PC-9 (cell line): Measurements from ENCODE around the gene NSD2. TPM values are rescaled to one million over a fixed set of nuclear protein-coding genes. Genes with fewer than 3 reads are reported as not detected.

Experiments used
- BruUV-seq: library from RNA; stranded (reverse); fragments of 400-500 nt; replicated peaks from 2 replicates; lab custom pipeline; 2021; lab: Mats Ljungman, UMichigan
- CTCF ChIA-PET: fragments of 300-600 bp; sonication (Branson Sonifier 250); formaldehyde crosslinking; loops from one replicate; lab custom pipeline; 2022; ENCODE audit warnings: antibody characterized with exemption; lab: Charles Lee
- POLR2A ChIA-PET: fragments of 300-600 bp; sonication (Branson Sonifier 250); formaldehyde crosslinking; loops from one replicate; lab custom pipeline; 2022; ENCODE audit warnings: antibody characterized with exemption; ENCODE audit not compliant: unreplicated experiment; lab: Charles Lee
- DNase-seq, 2 experiments: peaks; one replicate each; pipeline versions ENCODE4 v3.0.0 to v3.0.0-alpha.2; 2015 to 2022; ENCODE audit warnings: mixed read lengths in 1 of 2
- H2AFZ ChIP-seq: fragments of 200-600 bp; sonication (generic); 2 replicates; pipeline ENCODE4 v1.8.1; 2017; ENCODE audit warnings: antibody characterized with exemption
- H3F3A ChIP-seq: fragments of 200-600 bp; sonication (generic); 2 replicates; pipeline ENCODE4 v1.8.1; 2017; ENCODE audit warnings: antibody characterized with exemption, mild to moderate bottlenecking, low read depth; ENCODE audit not compliant: insufficient read depth
- H3K27ac ChIP-seq: fragments of 200-600 bp; sonication (generic); 2 replicates; pipeline ENCODE4 v1.6.1; 2016; ENCODE audit warnings: mixed run types
- H3K27me3 ChIP-seq: fragments of 200-600 bp; sonication (generic); 2 replicates; pipeline ENCODE4 v1.6.1; 2016; ENCODE audit warnings: low read depth, mixed run types; ENCODE audit not compliant: insufficient read depth
- H3K36me3 ChIP-seq: fragments of 200-600 bp; sonication (generic); 2 replicates; pipeline ENCODE4 v1.6.1; 2016; ENCODE audit warnings: low read depth, mixed run types
- H3K4me1 ChIP-seq: fragments of 200-600 bp; sonication (generic); replicated peaks from 2 replicates; pipeline ENCODE4 v1.6.1; 2016; ENCODE audit warnings: mixed run types; ENCODE audit not compliant: insufficient read depth
- H3K4me2 ChIP-seq: fragments of 200-600 bp; sonication (generic); 2 replicates; pipeline ENCODE4 v1.6.1; 2017; ENCODE audit warnings: mixed run types
- H3K4me3 ChIP-seq: fragments of 200-600 bp; sonication (generic); 2 replicates; pipeline ENCODE4 v1.6.1; 2016; ENCODE audit warnings: mixed run types
- H3K79me2 ChIP-seq: fragments of 200-600 bp; sonication (generic); 2 replicates; pipeline ENCODE4 v1.6.1; 2017; ENCODE audit warnings: low read depth, mixed run types
- H3K9me2 ChIP-seq: fragments of 200-600 bp; sonication (generic); 2 replicates; pipeline ENCODE4 v1.8.1; 2017; ENCODE audit warnings: mild to moderate bottlenecking; ENCODE audit not compliant: insufficient read depth
- H3K9me3 ChIP-seq: fragments of 200-600 bp; sonication (generic); 2 replicates; pipeline ENCODE4 v1.8.1; 2016; ENCODE audit warnings: low read depth; ENCODE audit not compliant: insufficient read depth
- H4K20me1 ChIP-seq: fragments of 200-600 bp; sonication (generic); 2 replicates; pipeline ENCODE4 v1.8.1; 2017; ENCODE audit not compliant: insufficient read depth
- EZH2 ChIP-seq: fragments of 200-600 bp; sonication (generic); IDR thresholded peaks from 2 replicates; pipeline ENCODE4 v1.8.0; 2017; ENCODE audit warnings: antibody characterized with exemption, low read depth
- intact Hi-C: fragments of 100-400 bp; cut with micrococcal nuclease; formaldehyde crosslinking; loops from one replicate; pipeline ENCODE4 v1.10.0; 2022; ENCODE audit not compliant: unreplicated experiment
- total RNA-seq: library from RNA; stranded (reverse); gene quantifications from 2 replicates; pipeline ENCODE4 v1.2.3, GENCODE V29; 2021
- TF ChIP-seq, protein P1 (sequence below): fragments of 200-600 bp; sonication (generic); conservative IDR thresholded peaks from 2 replicates; pipeline ENCODE4 v1.6.1; 2017; ENCODE audit warnings: mixed run types, antibody characterized with exemption, mild to moderate bottlenecking, moderate library complexity

The NSD2 gene
- total RNA-seq, 1 experiment from 2014 or later = 176 TPM

DNA sequence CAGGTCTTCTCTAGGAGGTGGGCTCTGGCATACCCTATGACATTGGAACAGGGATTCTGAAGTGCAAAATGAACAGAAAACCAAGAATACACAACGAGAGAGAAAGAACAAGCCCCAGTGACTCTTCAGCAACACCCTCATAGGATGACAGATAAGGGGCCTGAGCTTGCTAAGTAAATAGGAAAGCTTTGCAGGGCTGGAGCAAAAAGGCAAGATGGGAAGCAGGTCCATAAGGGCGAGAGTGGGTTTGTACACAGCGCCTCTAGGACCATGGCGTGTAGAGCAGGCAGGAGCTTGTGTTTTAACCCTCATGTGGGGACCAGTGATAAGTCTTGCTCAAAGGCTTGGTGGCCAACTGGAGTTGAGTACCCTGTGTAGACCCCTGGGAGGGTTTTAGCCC lies 91.8 kb downstream of the NSD2 start:
- DNase-seq = no peak
- H3K79me2 ChIP-seq = no peaks in the 10 kb centered on the region
- 0 out of 2 replicates have a peak, but pooled peaks cover 5% of the 10 kb centered on the region for H3F3A ChIP-seq
- TF ChIP-seq, protein P1, sequence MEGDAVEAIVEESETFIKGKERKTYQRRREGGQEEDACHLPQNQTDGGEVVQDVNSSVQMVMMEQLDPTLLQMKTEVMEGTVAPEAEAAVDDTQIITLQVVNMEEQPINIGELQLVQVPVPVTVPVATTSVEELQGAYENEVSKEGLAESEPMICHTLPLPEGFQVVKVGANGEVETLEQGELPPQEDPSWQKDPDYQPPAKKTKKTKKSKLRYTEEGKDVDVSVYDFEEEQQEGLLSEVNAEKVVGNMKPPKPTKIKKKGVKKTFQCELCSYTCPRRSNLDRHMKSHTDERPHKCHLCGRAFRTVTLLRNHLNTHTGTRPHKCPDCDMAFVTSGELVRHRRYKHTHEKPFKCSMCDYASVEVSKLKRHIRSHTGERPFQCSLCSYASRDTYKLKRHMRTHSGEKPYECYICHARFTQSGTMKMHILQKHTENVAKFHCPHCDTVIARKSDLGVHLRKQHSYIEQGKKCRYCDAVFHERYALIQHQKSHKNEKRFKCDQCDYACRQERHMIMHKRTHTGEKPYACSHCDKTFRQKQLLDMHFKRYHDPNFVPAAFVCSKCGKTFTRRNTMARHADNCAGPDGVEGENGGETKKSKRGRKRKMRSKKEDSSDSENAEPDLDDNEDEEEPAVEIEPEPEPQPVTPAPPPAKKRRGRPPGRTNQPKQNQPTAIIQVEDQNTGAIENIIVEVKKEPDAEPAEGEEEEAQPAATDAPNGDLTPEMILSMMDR = no peak
- TF ChIP-seq EZH2 = no peak
- H3K4me2 ChIP-seq = no peak overlapping the region
- no peaks in the 10 kb centered on the region for H3K9me3 ChIP-seq
- H2AFZ ChIP-seq = no peak overlapping the region
- no peaks in the 10 kb centered on the region for H4K20me1 ChIP-seq
- no peaks in the 10 kb centered on the region for H3K4me1 ChIP-seq
- ChIA-PET POLR2A (no interaction called here), CTCF (no interaction called here)
- BruUV-seq = no TSS peak
- no peak overlapping the region for H3K27ac ChIP-seq
- no peaks in the 10 kb centered on the region for H3K9me2 ChIP-seq
- H3K27me3 ChIP-seq = no peaks in the 10 kb centered on the region
- no peak overlapping the region for H3K4me3 ChIP-seq
- H3K36me3 ChIP-seq = peaks cover 12% of the 10 kb centered on the region
- intact Hi-C loops = no loop called here

DNA sequence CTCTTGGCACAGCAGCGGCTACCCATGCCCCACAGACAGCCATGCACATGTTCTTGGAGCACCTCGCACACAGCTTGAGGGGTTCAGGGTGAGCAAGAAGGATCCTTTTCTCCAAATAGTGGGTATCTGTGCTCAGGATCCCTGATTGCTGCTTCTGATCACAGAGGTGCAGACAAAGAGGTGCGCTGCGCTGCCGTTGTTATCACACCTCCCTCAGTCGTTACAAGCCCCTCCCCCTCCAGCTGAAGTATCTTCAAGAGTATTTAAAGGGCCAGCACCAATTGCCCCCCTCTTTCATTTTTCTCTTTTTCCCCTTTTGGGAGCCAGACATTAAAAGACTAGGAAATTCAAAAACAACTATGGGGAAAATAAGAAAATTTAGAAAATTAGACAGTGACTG lies 93.2 kb downstream of the NSD2 start:
- no peak overlapping the region for H3K4me2 ChIP-seq
- DNase-seq = no peak
- no peaks in the 10 kb centered on the region for H3K9me2 ChIP-seq
- H3F3A ChIP-seq = 0 out of 2 replicates have a peak, but pooled peaks cover 5% of the 10 kb centered on the region
- H4K20me1 ChIP-seq = no peaks in the 10 kb centered on the region
- no peak overlapping the region for H2AFZ ChIP-seq
- H3K4me1 ChIP-seq = no peaks in the 10 kb centered on the region
- H3K36me3 ChIP-seq = peaks cover 20% of the 10 kb centered on the region
- no peak overlapping the region for H3K4me3 ChIP-seq
- CTCF ChIA-PET = no interaction called here
- TF ChIP-seq EZH2 = no peak
- TF ChIP-seq, protein P1 = no peak
- intact Hi-C loops = no loop called here
- H3K79me2 ChIP-seq = no peaks in the 10 kb centered on the region
- POLR2A ChIA-PET = no interaction called here
- BruUV-seq = no TSS peak
- no peak overlapping the region for H3K27ac ChIP-seq
- no peaks in the 10 kb centered on the region for H3K27me3 ChIP-seq
- H3K9me3 ChIP-seq = no peaks in the 10 kb centered on the region

DNA sequence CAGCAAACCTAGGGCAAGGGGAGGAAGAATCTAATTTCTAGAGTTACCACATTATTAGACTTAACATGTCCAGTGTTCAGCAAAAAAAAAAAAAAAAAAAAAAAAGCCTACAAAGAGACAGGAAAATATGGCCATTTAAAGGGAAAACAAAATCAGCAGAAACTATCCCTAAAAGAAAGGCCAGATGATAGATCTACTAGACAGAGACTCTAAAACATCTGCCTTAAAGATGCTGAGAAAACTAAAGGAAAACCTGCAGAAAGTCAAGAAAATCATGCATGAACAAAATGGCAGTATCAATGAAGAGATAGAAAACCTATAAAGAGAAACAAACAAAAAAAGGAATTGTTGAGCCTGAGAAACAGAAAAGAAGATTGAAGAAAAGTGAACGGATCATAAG lies 93.8 kb downstream of the NSD2 start:
- BruUV-seq = no TSS peak
- Histone ChIP-seq H3K36me3 (peaks cover 20% of the 10 kb centered on the region), H4K20me1 (no peaks in the 10 kb centered on the region), H2AFZ (no peak overlapping the region), H3K4me3 (no peak overlapping the region), H3K9me2 (no peaks in the 10 kb centered on the region), H3F3A (0 out of 2 replicates have a peak, but pooled peaks cover 5% of the 10 kb centered on the region), H3K27me3 (no peaks in the 10 kb centered on the region), H3K27ac (no peak overlapping the region), H3K9me3 (no peaks in the 10 kb centered on the region), H3K4me2 (no peak overlapping the region), H3K79me2 (no peaks in the 10 kb centered on the region), H3K4me1 (no peaks in the 10 kb centered on the region)
- ChIA-PET CTCF (no interaction called here), POLR2A (no interaction called here)
- intact Hi-C loops = no loop called here
- TF ChIP-seq, protein P1 = no peak
- TF ChIP-seq EZH2 = no peak
- no peak for DNase-seq
